ENCODE results near the gene PROM2. TPM values are rescaled to one million over a fixed set of nuclear protein-coding genes. Genes with fewer than 3 reads are reported as not detected.

Gene PROM2
- total and polyA plus RNA-seq, 2 donors from 2014 or later, result 55.6 to 65.6 TPM

DNA sequence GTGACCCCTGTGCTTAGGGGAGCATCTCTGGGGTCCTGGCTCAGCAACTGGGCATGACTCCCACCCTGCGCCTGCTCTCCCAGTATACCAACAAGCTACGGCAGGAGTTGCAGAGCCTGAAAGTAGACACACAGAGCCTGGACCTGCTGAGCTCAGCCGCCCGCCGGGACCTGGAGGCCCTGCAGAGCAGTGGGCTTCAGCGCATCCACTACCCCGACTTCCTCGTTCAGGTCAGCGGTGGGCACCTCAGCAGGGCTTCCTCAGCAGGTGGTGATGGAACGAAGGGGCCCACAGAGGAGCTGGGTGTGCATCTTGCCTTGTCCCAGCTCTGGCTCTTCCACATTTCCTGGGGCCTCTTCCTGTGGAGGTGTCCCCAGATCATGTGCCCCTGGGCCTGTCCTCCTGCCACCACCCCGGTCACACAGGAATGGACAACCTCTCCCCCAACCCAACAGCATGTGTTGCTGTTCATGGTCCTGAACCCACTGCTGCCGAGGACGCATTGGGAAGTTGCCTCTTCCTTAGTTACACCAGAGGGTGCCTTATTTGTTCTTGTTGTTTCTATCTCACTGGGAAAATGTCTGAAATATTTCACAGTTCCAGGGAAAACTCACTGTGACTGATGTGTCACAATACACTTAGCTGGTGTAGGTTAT lies 10.8 kb downstream of the PROM2 start:
- Histone ChIP-seq H3K9ac (ENCODE audit: low read length in 3 of 3) (no peak overlapping the region), H3K9me3 (ENCODE audit: control insufficient read depth in 2 of 3, insufficient read depth in 1 of 3, low read length in 3 of 3) (no peaks in the 10 kb centered on the region), H3K27ac (ENCODE audit: low read depth in 2 of 2, low read length in 2 of 2) (no peak overlapping the region), H3K27me3 (ENCODE audit: control insufficient read depth, insufficient read depth, low read length) (no peaks in the 10 kb centered on the region), H3K4me1 (ENCODE audit: control insufficient read depth in 2 of 3, insufficient read depth in 2 of 3, low read depth in 1 of 3, low read length in 3 of 3) (no peaks in the 10 kb centered on the region), H3K36me3 (ENCODE audit: control insufficient read depth in 2 of 3, insufficient read depth in 3 of 3, low read length in 3 of 3) (peaks cover 0 to 3% (median 0%) of the 10 kb centered on the region in 3 donors), H3K4me3 (ENCODE audit: low read length in 3 of 3) (no peak overlapping the region)
- DNase-seq (no peak), FAIRE-seq (no peak)
- TF ChIP-seq, protein P1, sequence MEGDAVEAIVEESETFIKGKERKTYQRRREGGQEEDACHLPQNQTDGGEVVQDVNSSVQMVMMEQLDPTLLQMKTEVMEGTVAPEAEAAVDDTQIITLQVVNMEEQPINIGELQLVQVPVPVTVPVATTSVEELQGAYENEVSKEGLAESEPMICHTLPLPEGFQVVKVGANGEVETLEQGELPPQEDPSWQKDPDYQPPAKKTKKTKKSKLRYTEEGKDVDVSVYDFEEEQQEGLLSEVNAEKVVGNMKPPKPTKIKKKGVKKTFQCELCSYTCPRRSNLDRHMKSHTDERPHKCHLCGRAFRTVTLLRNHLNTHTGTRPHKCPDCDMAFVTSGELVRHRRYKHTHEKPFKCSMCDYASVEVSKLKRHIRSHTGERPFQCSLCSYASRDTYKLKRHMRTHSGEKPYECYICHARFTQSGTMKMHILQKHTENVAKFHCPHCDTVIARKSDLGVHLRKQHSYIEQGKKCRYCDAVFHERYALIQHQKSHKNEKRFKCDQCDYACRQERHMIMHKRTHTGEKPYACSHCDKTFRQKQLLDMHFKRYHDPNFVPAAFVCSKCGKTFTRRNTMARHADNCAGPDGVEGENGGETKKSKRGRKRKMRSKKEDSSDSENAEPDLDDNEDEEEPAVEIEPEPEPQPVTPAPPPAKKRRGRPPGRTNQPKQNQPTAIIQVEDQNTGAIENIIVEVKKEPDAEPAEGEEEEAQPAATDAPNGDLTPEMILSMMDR (IDR thresholded peaks at IDR 0.05; ENCODE audit: borderline replicate concordance, extremely low read depth, insufficient read depth), result no peak
- intact Hi-C loops (cut with DNase I), result no loop called here

DNA sequence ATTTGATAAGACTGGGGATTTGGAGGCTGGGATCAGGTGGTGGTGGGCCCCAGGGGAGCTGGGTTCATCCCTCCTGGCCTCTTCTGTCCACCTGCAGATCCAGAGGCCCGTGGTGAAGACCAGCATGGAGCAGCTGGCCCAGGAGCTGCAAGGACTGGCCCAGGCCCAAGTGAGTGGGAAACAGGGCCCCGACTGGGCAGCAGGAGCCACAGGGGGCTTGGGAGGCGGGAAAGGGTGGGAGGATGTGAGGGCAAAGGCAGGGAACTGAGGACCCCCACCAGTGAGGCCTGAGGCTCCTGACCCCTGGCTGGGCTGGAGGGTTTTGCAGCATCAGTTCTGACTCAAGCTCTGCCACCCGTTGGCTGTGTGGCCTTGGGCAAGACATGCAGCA lies 11.3 kb downstream of the PROM2 start:
- H3K4me1 ChIP-seq (ENCODE audit: control insufficient read depth in 2 of 3, insufficient read depth in 2 of 3, low read depth in 1 of 3, low read length in 3 of 3), result no peaks in the 10 kb centered on the region
- no peaks in the 10 kb centered on the region for H3K36me3 ChIP-seq (ENCODE audit: control insufficient read depth in 2 of 3, insufficient read depth in 3 of 3, low read length in 3 of 3)
- no peak overlapping the region for H3K4me3 ChIP-seq (ENCODE audit: low read length in 3 of 3)
- no peak for DNase-seq
- H3K9ac ChIP-seq (ENCODE audit: low read length in 3 of 3), result no peak overlapping the region
- no peaks in the 10 kb centered on the region for H3K9me3 ChIP-seq (ENCODE audit: control insufficient read depth in 2 of 3, insufficient read depth in 1 of 3, low read length in 3 of 3)
- intact Hi-C loops (cut with DNase I), result no loop called here
- no peak overlapping the region for H3K27ac ChIP-seq (ENCODE audit: low read depth in 2 of 2, low read length in 2 of 2)
- TF ChIP-seq, protein P1 (IDR thresholded peaks at IDR 0.05; ENCODE audit: borderline replicate concordance, extremely low read depth, insufficient read depth), result no peak
- no peak for FAIRE-seq
- H3K27me3 ChIP-seq (ENCODE audit: control insufficient read depth, insufficient read depth, low read length), result no peaks in the 10 kb centered on the region

DNA sequence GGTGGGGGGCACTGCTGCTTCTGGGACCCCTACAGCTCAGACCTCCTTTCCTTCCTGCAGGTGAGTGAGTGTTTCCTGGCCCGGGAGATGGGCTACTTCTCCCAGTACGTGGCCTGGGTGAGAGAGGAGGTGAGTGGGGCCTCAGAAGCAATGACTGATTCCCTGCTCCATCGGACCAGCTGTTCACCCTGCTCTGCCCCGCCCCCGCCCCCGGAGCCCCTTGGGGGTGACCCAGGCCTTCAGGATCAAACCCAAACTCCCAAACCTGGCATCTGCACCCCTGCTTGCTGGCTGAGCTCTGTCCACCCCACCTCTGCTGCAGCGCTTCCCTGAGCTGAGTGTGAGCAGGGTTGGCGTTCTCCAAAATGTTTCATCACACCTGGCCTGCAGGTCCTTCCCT lies 13.1 kb downstream of the PROM2 start:
- Histone ChIP-seq H3K27ac (ENCODE audit: low read depth in 2 of 2, low read length in 2 of 2) (no peak overlapping the region), H3K4me3 (ENCODE audit: low read length in 3 of 3) (no peak overlapping the region), H3K36me3 (ENCODE audit: control insufficient read depth in 2 of 3, insufficient read depth in 3 of 3, low read length in 3 of 3) (no peaks in the 10 kb centered on the region), H3K27me3 (ENCODE audit: control insufficient read depth, insufficient read depth, low read length) (no peaks in the 10 kb centered on the region), H3K9me3 (ENCODE audit: control insufficient read depth in 2 of 3, insufficient read depth in 1 of 3, low read length in 3 of 3) (peaks cover 0 to 3% (median 0%) of the 10 kb centered on the region in 3 donors), H3K4me1 (ENCODE audit: control insufficient read depth in 2 of 3, insufficient read depth in 2 of 3, low read depth in 1 of 3, low read length in 3 of 3) (peaks cover 0 to under 1% (median 0%) of the 10 kb centered on the region in 3 donors), H3K9ac (ENCODE audit: low read length in 3 of 3) (no peak overlapping the region)
- TF ChIP-seq, protein P1 (IDR thresholded peaks at IDR 0.05; ENCODE audit: borderline replicate concordance, extremely low read depth, insufficient read depth), result no peak
- intact Hi-C loops (cut with DNase I), result no loop called here
- no peak for DNase-seq
- FAIRE-seq, result no peak

DNA sequence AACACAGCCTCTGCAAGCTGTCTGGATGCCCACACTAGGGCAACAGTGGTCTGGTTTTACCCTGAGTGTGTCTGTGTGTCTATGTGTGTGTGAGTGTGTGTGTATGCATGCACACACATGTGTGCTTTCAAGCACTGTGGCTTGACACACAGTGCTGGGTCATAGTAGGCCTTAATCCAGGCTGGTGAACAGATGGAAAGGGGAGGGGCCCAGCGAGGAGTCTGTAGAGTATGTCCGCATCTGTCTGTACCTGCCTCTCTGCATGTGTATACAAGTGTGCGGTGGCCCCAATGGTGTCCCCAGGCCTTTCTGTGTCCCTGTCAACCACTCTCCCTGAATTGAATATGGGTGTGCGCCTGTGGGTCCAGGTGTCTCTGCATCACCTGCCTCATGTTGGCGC lies 13.6 kb downstream of the PROM2 start:
- H3K4me3 ChIP-seq (ENCODE audit: low read length in 3 of 3), result no peak overlapping the region
- H3K4me1 ChIP-seq (ENCODE audit: control insufficient read depth in 2 of 3, insufficient read depth in 2 of 3, low read depth in 1 of 3, low read length in 3 of 3), result peaks cover 0 to 2% (median 0%) of the 10 kb centered on the region in 3 donors
- peaks cover 0 to 3% (median 0%) of the 10 kb centered on the region in 3 donors for H3K9me3 ChIP-seq (ENCODE audit: control insufficient read depth in 2 of 3, insufficient read depth in 1 of 3, low read length in 3 of 3)
- no peaks in the 10 kb centered on the region for H3K27me3 ChIP-seq (ENCODE audit: control insufficient read depth, insufficient read depth, low read length)
- H3K9ac ChIP-seq (ENCODE audit: low read length in 3 of 3), result no peak overlapping the region
- intact Hi-C loops (cut with DNase I), result no loop called here
- TF ChIP-seq, protein P1 (IDR thresholded peaks at IDR 0.05; ENCODE audit: borderline replicate concordance, extremely low read depth, insufficient read depth), result no peak
- FAIRE-seq, result no peak
- no peak for DNase-seq
- H3K27ac ChIP-seq (ENCODE audit: low read depth in 2 of 2, low read length in 2 of 2), result no peak overlapping the region
- H3K36me3 ChIP-seq (ENCODE audit: control insufficient read depth in 2 of 3, insufficient read depth in 3 of 3, low read length in 3 of 3), result no peaks in the 10 kb centered on the region
